Measurements from ENCODE around the gene GRIN2A. TPM values are rescaled to one million over a fixed set of nuclear protein-coding genes. Genes with fewer than 3 reads are reported as not detected.
"Not testable (repeated sequence)": the region's sequence is repeated elsewhere in the genome, so short reads cannot be mapped to it uniquely, and the experiment has no call there.

GRIN2A gene
- total and polyA plus RNA-seq, 2 of the 8 experiments (the other 6 are each of a cell fraction or from before 2014, with no cell fraction given) = 0.18 to 1.8 TPM

DNA sequence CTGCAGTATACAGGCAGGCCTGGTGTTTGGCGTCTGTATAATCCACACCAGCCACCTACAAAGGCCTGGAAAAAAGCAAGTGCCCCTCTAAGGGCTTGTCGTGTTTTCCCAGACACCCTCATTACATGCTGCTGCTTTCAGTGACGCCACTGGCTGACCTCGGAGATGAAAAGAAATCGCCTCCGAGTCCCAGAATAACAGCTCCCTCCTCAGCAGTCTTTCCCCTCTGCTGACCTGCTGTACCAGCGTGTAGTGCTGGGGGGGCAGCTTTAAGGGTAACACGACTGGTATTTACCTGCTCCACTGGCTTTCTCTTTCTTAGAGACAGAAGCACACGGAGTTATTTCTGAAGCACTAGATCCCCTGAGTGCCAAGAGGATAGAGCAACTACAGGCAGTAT is 296.8 kb downstream of the GRIN2A start (continued):
- TF ChIP-seq RAD21 (IDR thresholded peaks at IDR 0.05 in 1 of 2, conservative IDR thresholded peaks at IDR 0.05 in 1 of 2; ENCODE audit: low read depth in 2 of 2, low read length in 2 of 2) (no peak), SP2 (IDR thresholded peaks at IDR 0.05; ENCODE audit: low read length) (no peak)

GRCh38 chr16:9875981-9876380 is 306.2 kb downstream of the GRIN2A start:
- DNase-seq (ENCODE audit: low read depth in 1 of 2, low spot score in 2 of 2); H3K4me1 ChIP-seq (replicated peaks in 1 of 4; ENCODE audit: control insufficient read depth in 3 of 4, insufficient read depth in 4 of 4, low read length in 3 of 4); FAIRE-seq: not testable (repeated sequence)

More at GRCh38 chr16:9875981-9876380, 306.2 kb downstream of the GRIN2A start:
- H3K18ac ChIP-seq (ENCODE audit: extremely low read depth, low read length); H3K27me3 ChIP-seq (replicated peaks in 1 of 4; ENCODE audit: control insufficient read depth in 3 of 4, extremely low read depth in 1 of 4, insufficient read depth in 3 of 4, low read length in 3 of 4); H2BK12ac ChIP-seq (ENCODE audit: low read depth, low read length); H2BK120ac ChIP-seq (replicated peaks; ENCODE audit: low read depth, low read length); H4K5ac ChIP-seq (ENCODE audit: insufficient read length, low read depth, low read length); H4K8ac ChIP-seq (ENCODE audit: extremely low read depth, insufficient read depth, low read length); H3K23ac ChIP-seq (ENCODE audit: insufficient read length); H3K79me1 ChIP-seq (ENCODE audit: low read depth, low read length); H3K4me3 ChIP-seq (ENCODE audit: extremely low read depth in 1 of 4, insufficient read depth in 2 of 4, low read depth in 3 of 4, low read length in 4 of 4); H3K23me2 ChIP-seq (ENCODE audit: low read depth, low read length); H4K91ac ChIP-seq (replicated peaks; ENCODE audit: insufficient read length, low read length); H2BK5ac ChIP-seq (ENCODE audit: low read depth, low read length); H3K27ac ChIP-seq (ENCODE audit: low read depth, low read length); H3K9me3 ChIP-seq (ENCODE audit: insufficient read depth in 2 of 2, low read depth in 1 of 2, low read length in 1 of 2); H2AK5ac ChIP-seq (ENCODE audit: low read depth, low read length); H3K79me2 ChIP-seq (ENCODE audit: control insufficient read depth in 1 of 2, insufficient read depth in 2 of 2, low read length in 2 of 2); H3K9ac ChIP-seq (replicated peaks in 1 of 4; ENCODE audit: extremely low read depth in 1 of 4, low read depth in 3 of 4, low read length in 3 of 4); H3K36me3 ChIP-seq (ENCODE audit: control insufficient read depth in 2 of 4, insufficient read depth in 4 of 4, low read length in 3 of 4); H4K20me1 ChIP-seq (replicated peaks in 1 of 2; ENCODE audit: control insufficient read depth in 1 of 2, insufficient read depth in 2 of 2, low read length in 2 of 2); H3K56ac ChIP-seq (replicated peaks; ENCODE audit: insufficient read length, low read depth, low read length); H2AFZ ChIP-seq (ENCODE audit: low read length); H3K4me2 ChIP-seq (ENCODE audit: insufficient read depth in 1 of 2, low read depth in 2 of 2, low read length in 2 of 2); H3K14ac ChIP-seq (ENCODE audit: insufficient read length); H2BK20ac ChIP-seq (ENCODE audit: low read length); H3K4ac ChIP-seq (replicated peaks; ENCODE audit: insufficient read length, low read depth, low read length); H2BK15ac ChIP-seq (ENCODE audit: low read length): not testable (repeated sequence)
- POLR2A ChIA-PET (ENCODE audit: partially characterized antibody) = interaction anchor here (0.8 to 2.2 kb wide), 2 partner anchors 13 to 19 kb away, joined by 4 read pairs; no protein-coding TSS in a partner anchor
- WGBS, 2 experiments (ENCODE audit: extremely low coverage in 1 of 2, insufficient coverage in 1 of 2, insufficient read length in 1 of 2, insufficient replicate concordance in 2 of 2, low coverage in 1 of 2, low lambda C conversion rate in 2 of 2, missing lambda C conversion rate in 1 of 2) = 82% methylated on average over 3 of the region's 3 CpGs; no CpG with 5 or more reads in 1 of the 2 experiments
- CTCF ChIA-PET (ENCODE audit: partially characterized antibody) = interaction anchor here (1.5 to 2.3 kb wide), 5 partner anchors 9 to 305 kb away, joined by 5 to 6 read pairs (median 6); no protein-coding TSS in a partner anchor
